Stomach (tissue), 9 donors: Measurements from ENCODE around the gene MAFB. TPM values are rescaled to one million over a fixed set of nuclear protein-coding genes. Genes with fewer than 3 reads are reported as not detected.

ENCODE experiments used
- DNase-seq, 2 donors: peaks; one replicate each; pipeline versions ENCODE4 v3.0.0 to v3.0.0-alpha.2; 2013 to 2019
- H3K27ac ChIP-seq, 5 donors: fragments of 200-600 bp in 4 of 5; sonication (generic) in 4 of 5; one replicate each; pipeline ENCODE4 v1.5.1; 2013 to 2019; ENCODE audit warnings: mild to moderate bottlenecking in 1 of 5, moderate library complexity in 1 of 5
- H3K27me3 ChIP-seq, 3 donors: fragments of 200-600 bp; sonication (generic); one replicate each; pipeline ENCODE4 v1.5.1; 2017 to 2019; ENCODE audit warnings: mixed run types in 1 of 3
- H3K36me3 ChIP-seq, 4 donors: fragments of 200-600 bp; sonication (generic); 1 replicate in 3 of 4; 2 replicates in 1 of 4; pipeline ENCODE4 v1.5.1; 2016 to 2019
- H3K4me1 ChIP-seq, 4 donors: fragments of 200-600 bp; sonication (generic); one replicate each; pipeline ENCODE4 v1.5.1; 2016 to 2019
- H3K4me3 ChIP-seq, 4 donors: fragments of 200-600 bp; sonication (generic) in 3 of 4; one replicate each; pipeline ENCODE4 v1.5.1; 2016 to 2019; ENCODE audit warnings: mild to moderate bottlenecking in 1 of 4
- H3K9me3 ChIP-seq, 4 donors: fragments of 200-600 bp; sonication (generic); one replicate each; pipeline ENCODE4 v1.5.1; 2016 to 2019
- CTCF ChIP-seq, 7 experiments: fragments of 450-650 bp in 4 of 7; fragments of 200-600 bp in 3 of 7; sonication (generic) in 3 of 7; IDR thresholded peaks; one replicate each; pipeline ENCODE4 v1.5.1; 2016 to 2019; ENCODE audit warnings: antibody characterized with exemption in 7 of 7, control low read depth in 2 of 7, mild to moderate bottlenecking in 1 of 7
- EP300 ChIP-seq: sonication (generic); formaldehyde crosslinking; IDR thresholded peaks from one replicate; pipeline ENCODE4 v1.6.1; 2017; ENCODE audit warnings: antibody characterized with exemption
- POLR2A ChIP-seq, 4 donors: fragments of 450-650 bp; IDR thresholded peaks; one replicate each; pipeline ENCODE4 v1.6.1; 2016; ENCODE audit warnings: antibody characterized with exemption in 4 of 4, control low read depth in 2 of 4, mild to moderate bottlenecking in 1 of 4, moderate library complexity in 1 of 4
- POLR2AphosphoS5 ChIP-seq, 3 donors: sonication (generic); formaldehyde crosslinking; IDR thresholded peaks; one replicate each; pipeline ENCODE4 v1.6.1; 2016; ENCODE audit warnings: antibody characterized with exemption in 3 of 3
- WGBS, 5 donors: extraction: QIAGEN DNeasy Blood & Tissue Kit in 3 of 5; methylation state at CpG; one replicate each; pipeline versions ENCODE4 v1.1.5 to v1.1.7; 2013 to 2018; 5-methylcytosine and 5-hydroxymethylcytosine counted together
- intact Hi-C: fragments of 100-400 bp; cut with DNase I; formaldehyde crosslinking; loops from one replicate; pipeline ENCODE4 v1.15.1; 2023; ENCODE audit warnings: low total_unique reads
- polyA plus RNA-seq, 3 donors: library from polyadenylated mRNA; stranded (reverse); fragments of 200-250 nt; gene quantifications; one replicate each; pipeline ENCODE4 v1.2.3, GENCODE V29; 2013
- total RNA-seq, 5 donors: library from RNA; depleted of rRNA; stranded (reverse); fragments of >200 nt; gene quantifications; one replicate each; pipeline versions ENCODE4 v1.1.0 to v1.2.3, GENCODE V29; 2014 to 2016
- donor health status: healthy with polysubstance abuse.
- donor health status: Bipolar disorder and iron deficiency.
- donor health status: healthy.

MAFB gene
- total and polyA plus RNA-seq, 8 donors = 4.5 to 34.4 (median 8.5) TPM

- intact Hi-C loops = no loop called here
- Histone ChIP-seq H3K36me3 (no peaks in the 10 kb centered on the region), H3K27ac (no peak overlapping the region), H3K27me3 (peaks cover 0 to 27% (median 0%) of the 10 kb centered on the region in 3 donors), H3K4me3 (no peak overlapping the region), H3K4me1 (no peaks in the 10 kb centered on the region), H3K9me3 (no peaks in the 10 kb centered on the region)
- TF ChIP-seq EP300 = no peak
- no peak for TF ChIP-seq POLR2AphosphoS5 (IDR thresholded peaks at IDR 0.05)
- TF ChIP-seq POLR2A (IDR thresholded peaks at IDR 0.05) = no peak
- no peak for TF ChIP-seq CTCF (IDR thresholded peaks at IDR 0.05)
- 72 to 84% (median 79%) methylated on average over 8 of the region's 8 CpGs for WGBS, 5 donors
- DNase-seq = no peak
Observed at GRCh38 chr20:40720099-40720498, 31.1 kb upstream of the MAFB start.

GRCh38 chr20:40718982-40719729 is 30.1 kb upstream of the MAFB start:
- 79 to 89% (median 87%) methylated on average over 8 of the region's 8 CpGs for WGBS, 5 donors
- no peaks in the 10 kb centered on the region for H3K4me1 ChIP-seq
- DNase-seq = no peak

GRCh38 chr20:40718214-40718977 is 29.4 kb upstream of the MAFB start:
- WGBS, 5 donors = 74 to 79% (median 75%) methylated on average over 12 of the region's 12 CpGs
- H3K36me3 ChIP-seq = no peaks in the 10 kb centered on the region
- no peak overlapping the region for H3K27ac ChIP-seq
- no peak overlapping the region for H3K4me3 ChIP-seq
- no peak for TF ChIP-seq POLR2AphosphoS5 (IDR thresholded peaks at IDR 0.05)
- no peak for TF ChIP-seq EP300
- no peak for TF ChIP-seq POLR2A (IDR thresholded peaks at IDR 0.05)
- no peak for TF ChIP-seq CTCF (IDR thresholded peaks at IDR 0.05)
- intact Hi-C loops = no loop called here
- H3K9me3 ChIP-seq = no peaks in the 10 kb centered on the region
- no peak for DNase-seq
- H3K4me1 ChIP-seq = no peaks in the 10 kb centered on the region
- H3K27me3 ChIP-seq = peaks cover 0 to 35% (median 3%) of the 10 kb centered on the region in 3 donors

More at GRCh38 chr20:40718982-40719729, 30.1 kb upstream of the MAFB start:
- no peaks in the 10 kb centered on the region for H3K9me3 ChIP-seq
- H3K4me3 ChIP-seq = no peak overlapping the region
- intact Hi-C loops = no loop called here
- H3K27me3 ChIP-seq = peaks cover 0 to 30% (median 2%) of the 10 kb centered on the region in 3 donors
- H3K36me3 ChIP-seq = no peaks in the 10 kb centered on the region
- no peak for TF ChIP-seq POLR2AphosphoS5 (IDR thresholded peaks at IDR 0.05)
- TF ChIP-seq EP300 = no peak
- TF ChIP-seq POLR2A (IDR thresholded peaks at IDR 0.05) = no peak
- TF ChIP-seq CTCF (IDR thresholded peaks at IDR 0.05) = no peak
- H3K27ac ChIP-seq = no peak overlapping the region

GRCh38 chr20:40717343-40717865 is 28.4 kb upstream of the MAFB start:
- H3K9me3 ChIP-seq = no peaks in the 10 kb centered on the region
- no peak for DNase-seq
- H3K4me1 ChIP-seq = no peaks in the 10 kb centered on the region
- peaks cover 0 to 44% (median 3%) of the 10 kb centered on the region in 3 donors for H3K27me3 ChIP-seq
- intact Hi-C loops = no loop called here
- no peaks in the 10 kb centered on the region for H3K36me3 ChIP-seq
- H3K4me3 ChIP-seq = no peak overlapping the region
- no peak for TF ChIP-seq EP300
- no peak for TF ChIP-seq POLR2AphosphoS5 (IDR thresholded peaks at IDR 0.05)
- no peak for TF ChIP-seq POLR2A (IDR thresholded peaks at IDR 0.05)
- no peak for TF ChIP-seq CTCF (IDR thresholded peaks at IDR 0.05)
- WGBS, 5 donors = 78 to 86% (median 84%) methylated on average over 13 of the region's 13 CpGs
- H3K27ac ChIP-seq = no peak overlapping the region
